Measurements from ENCODE around the gene CERS1.

DNA sequence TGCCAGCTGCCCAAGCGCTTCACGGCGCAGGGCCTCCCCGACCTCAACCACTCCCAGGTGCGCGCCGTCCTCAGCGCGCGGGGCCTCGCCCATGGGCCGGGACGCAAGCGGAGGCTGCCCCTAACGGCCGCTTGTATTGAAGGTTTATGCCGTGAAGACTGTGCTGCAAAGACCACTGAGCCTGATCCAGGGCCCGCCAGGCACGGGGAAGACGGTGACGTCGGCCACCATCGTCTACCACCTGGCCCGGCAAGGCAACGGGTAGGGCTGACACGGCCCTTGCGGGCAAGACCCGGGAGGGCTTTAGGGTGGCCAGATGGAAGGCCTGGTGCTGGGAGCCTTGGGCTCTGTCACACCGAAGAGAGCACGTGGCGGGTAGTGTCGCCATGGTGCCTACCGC, 41.0 kb downstream of the CERS1 start:
- TF ChIP-seq, protein P1, sequence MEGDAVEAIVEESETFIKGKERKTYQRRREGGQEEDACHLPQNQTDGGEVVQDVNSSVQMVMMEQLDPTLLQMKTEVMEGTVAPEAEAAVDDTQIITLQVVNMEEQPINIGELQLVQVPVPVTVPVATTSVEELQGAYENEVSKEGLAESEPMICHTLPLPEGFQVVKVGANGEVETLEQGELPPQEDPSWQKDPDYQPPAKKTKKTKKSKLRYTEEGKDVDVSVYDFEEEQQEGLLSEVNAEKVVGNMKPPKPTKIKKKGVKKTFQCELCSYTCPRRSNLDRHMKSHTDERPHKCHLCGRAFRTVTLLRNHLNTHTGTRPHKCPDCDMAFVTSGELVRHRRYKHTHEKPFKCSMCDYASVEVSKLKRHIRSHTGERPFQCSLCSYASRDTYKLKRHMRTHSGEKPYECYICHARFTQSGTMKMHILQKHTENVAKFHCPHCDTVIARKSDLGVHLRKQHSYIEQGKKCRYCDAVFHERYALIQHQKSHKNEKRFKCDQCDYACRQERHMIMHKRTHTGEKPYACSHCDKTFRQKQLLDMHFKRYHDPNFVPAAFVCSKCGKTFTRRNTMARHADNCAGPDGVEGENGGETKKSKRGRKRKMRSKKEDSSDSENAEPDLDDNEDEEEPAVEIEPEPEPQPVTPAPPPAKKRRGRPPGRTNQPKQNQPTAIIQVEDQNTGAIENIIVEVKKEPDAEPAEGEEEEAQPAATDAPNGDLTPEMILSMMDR (IDR thresholded peaks at IDR 0.05): no peak
- no peak for TF ChIP-seq POLR2A (IDR thresholded peaks at IDR 0.05)

All from testis (tissue), 2 donors.